ENCODE measurements around the gene NCOA1.

- no peak for TF ChIP-seq CTCF (IDR thresholded peaks at IDR 0.05)
- TF ChIP-seq, protein P1, sequence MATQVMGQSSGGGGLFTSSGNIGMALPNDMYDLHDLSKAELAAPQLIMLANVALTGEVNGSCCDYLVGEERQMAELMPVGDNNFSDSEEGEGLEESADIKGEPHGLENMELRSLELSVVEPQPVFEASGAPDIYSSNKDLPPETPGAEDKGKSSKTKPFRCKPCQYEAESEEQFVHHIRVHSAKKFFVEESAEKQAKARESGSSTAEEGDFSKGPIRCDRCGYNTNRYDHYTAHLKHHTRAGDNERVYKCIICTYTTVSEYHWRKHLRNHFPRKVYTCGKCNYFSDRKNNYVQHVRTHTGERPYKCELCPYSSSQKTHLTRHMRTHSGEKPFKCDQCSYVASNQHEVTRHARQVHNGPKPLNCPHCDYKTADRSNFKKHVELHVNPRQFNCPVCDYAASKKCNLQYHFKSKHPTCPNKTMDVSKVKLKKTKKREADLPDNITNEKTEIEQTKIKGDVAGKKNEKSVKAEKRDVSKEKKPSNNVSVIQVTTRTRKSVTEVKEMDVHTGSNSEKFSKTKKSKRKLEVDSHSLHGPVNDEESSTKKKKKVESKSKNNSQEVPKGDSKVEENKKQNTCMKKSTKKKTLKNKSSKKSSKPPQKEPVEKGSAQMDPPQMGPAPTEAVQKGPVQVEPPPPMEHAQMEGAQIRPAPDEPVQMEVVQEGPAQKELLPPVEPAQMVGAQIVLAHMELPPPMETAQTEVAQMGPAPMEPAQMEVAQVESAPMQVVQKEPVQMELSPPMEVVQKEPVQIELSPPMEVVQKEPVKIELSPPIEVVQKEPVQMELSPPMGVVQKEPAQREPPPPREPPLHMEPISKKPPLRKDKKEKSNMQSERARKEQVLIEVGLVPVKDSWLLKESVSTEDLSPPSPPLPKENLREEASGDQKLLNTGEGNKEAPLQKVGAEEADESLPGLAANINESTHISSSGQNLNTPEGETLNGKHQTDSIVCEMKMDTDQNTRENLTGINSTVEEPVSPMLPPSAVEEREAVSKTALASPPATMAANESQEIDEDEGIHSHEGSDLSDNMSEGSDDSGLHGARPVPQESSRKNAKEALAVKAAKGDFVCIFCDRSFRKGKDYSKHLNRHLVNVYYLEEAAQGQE (IDR thresholded peaks at IDR 0.05; ENCODE audit: insufficient read depth in 1 of 2, low read depth in 2 of 2, low read length in 1 of 2): no peak
Observed at GRCh38 chr2:24514820-24515219, 23.8 kb downstream of the NCOA1 start.

Measured in Panc1 (cell line).